Anterior cingulate cortex (tissue), 58 donors: ENCODE data around the gene GALR2.

ENCODE experiments used
- DNase-seq, 58 donors: peaks; one replicate each; lab custom pipeline; 2025; lab: John Stamatoyannopoulos, UW

The GALR2 gene

GRCh38 chr17:76091526-76092286, 17.1 kb downstream of the GALR2 start:
- peak in 2 of 58 donors; percentile 20 to 26 for DNase-seq

- peak in 2 of 58 donors; percentile 16 to 26 for DNase-seq
These were observed 18.2 kb downstream of the GALR2 start for GRCh38 chr17:76092526-76093413.

GRCh38 chr17:76094046-76094445, 19.5 kb downstream of the GALR2 start:
- no peak for DNase-seq

DNA sequence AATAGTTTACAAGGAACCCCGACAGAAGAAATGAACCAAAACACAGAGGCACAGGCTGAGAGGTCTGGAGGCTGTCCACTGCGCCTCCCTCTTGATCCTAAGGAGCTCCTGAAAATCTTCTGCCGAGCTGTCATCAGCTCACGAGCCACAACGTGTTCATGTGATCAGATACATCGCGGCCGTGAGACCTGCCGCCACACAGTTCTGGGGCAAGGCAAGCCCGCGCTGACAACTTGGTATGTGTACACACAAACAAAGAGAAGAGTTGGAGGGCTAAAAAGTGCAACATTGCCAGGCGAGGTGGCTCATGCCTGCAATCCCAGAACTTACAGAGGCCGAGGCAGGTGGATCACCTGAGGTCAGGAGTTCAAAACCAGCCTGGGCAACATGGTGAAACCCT, 21.4 kb downstream of the GALR2 start:
- DNase-seq = no peak

GRCh38 chr17:76097716-76098295, 23.2 kb downstream of the GALR2 start:
- DNase-seq = no peak

DNA sequence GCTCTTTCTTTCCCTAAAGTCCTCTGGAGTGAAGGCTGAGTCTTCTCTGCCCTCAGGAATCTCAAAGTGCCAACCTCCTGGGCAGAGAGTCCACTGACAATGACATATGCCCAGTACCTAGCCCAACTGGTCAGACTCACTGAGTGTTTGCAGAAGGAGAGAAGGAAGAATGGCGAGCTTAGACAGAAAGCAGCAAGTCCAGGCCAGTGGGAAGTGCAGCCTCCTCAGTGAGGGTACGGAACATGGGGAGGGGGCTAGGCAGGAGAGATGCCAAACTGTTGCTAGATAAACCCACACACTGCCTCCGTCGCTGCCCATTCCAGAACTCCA, 28.3 kb downstream of the GALR2 start:
- no peak for DNase-seq

- peak in 57 of 58 donors; percentile 71 to 93 (median 87) for DNase-seq
These were observed 28.9 kb downstream of the GALR2 start, which contains the start of gene EXOC7 for GRCh38 chr17:76103274-76104139. Gene EXOC7, minus strand, starts transcription at chr17:76103787. Its CDS starts 95 bp downstream, at chr17:76103692.

DNA sequence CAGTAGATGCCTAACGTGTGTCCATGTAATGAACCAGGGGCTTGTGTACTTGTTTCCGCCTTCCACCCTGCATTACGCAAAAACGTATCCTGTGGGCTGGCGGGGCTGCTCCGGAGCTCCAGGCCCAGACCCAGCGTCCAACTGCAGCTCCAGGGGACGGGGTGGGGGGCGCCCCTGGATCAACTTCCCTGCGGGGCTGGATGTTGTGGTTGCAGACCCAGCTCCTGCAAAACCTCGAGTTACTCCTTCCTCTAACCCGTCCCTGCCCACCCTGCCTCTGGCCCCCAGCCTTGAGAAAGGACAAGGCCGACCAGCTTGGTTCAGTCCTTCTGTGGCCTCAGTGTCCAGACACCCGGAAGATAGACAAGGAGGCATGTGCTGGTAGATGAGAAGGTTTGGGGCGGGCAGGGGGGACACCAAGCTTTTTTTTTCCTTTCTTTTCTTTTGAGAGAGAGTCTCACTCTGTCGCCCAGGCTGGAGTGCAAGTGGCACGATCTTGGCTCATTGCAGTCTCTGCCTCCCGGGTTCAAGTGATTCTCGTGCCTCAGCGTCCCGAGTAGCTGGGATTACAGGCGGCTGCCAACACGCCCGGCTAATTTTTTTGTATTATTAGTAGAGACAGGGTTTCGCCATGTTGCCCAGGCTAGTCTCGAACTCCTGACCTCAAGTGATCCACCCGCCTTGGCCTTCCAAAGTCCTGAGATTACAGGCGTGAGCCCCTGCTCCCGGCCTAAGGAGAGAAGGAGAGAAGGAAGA, 29.7 kb downstream of the GALR2 start:
- peak in 1 of 58 donors; percentile 61 for DNase-seq

GRCh38 chr17:76104896-76105231, 30.3 kb downstream of the GALR2 start:
- no peak for DNase-seq

GRCh38 chr17:76106703-76107102, 32.1 kb downstream of the GALR2 start:
- DNase-seq = no peak

DNA sequence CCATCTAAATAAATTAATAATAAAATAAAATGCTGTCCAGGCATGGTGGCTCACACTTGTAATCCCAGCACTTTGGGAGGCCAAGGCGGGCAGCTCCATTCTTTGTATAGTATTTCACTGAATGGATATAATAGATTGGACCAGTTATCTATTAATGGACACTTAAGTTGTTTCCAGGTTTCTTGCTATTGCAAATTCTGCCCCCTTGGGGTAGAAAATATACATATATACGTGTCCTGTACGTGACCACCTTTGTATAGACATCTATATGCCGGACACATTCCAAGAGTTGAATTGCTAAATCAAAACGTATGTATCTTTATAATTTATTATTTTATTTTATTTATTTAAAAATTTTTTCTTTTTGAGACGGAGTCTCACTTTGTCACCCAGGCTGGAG, 32.9 kb downstream of the GALR2 start:
- DNase-seq = no peak

DNA sequence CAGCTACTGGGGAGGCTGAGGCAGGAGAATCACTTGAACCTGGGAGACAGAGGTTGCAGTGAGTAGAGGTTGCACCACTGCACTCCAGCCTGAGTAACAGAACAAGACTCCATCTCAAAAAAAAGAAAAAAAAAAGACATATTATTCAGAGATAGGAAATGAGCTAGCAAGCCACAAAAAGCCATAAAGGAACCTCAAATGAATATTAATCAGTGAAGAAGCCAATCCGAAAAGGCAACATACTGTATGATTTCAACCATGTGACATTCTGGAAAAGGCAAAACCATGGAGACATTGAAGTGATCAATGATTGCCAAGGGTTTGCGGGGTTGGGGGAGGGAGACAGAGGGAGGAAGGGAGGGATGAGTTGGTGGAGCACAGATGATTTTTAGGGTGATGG, 37.4 kb downstream of the GALR2 start:
- DNase-seq = no peak

GRCh38 chr17:76115138-76115754, 40.7 kb downstream of the GALR2 start:
- DNase-seq = no peak

DNA sequence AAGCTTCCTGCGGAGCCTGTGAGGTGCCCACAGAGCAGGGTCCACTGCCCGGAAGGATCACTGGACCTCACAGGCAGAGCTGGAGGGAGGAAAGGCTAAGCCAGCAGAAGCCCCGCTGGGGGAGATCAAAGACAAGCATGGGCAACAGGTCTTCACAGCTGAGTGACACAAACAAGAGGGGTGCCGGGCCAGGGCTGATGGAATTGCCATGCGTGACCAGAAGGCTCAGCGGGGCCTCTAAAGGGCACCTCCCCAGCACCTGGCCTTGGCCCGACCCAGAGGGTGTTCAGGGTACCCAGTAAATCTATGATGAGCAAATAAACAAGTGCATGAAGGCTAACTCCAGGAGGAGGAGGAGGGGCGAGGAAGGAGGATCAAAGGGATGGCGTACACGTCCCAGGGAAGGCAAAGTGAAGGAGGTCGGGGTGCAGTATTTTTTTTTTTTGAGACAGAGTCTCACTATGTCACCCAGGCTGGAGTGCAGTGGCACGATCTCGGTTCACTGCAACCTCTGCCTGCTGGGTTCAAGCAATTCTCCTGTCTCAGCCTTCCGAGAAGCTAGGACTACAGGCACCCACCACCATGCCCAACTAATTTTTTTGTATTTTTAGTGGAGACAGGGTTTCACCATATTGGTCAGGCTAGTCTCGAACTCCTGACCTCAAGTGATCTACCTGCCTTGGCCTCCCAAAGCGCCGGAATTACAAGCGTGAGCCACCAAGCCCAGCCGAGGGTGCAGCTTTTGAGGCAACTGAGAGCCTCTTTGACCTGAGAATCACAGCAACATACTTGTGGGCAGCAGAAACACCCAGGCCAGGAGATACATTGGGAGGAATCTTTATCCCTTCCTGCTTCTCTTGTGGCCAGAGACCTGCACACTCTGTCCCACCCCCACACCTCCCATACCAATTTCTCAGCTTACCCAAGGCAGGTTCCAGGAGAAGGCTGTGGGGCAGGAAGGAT, 45.1 kb downstream of the GALR2 start:
- DNase-seq = no peak

DNA sequence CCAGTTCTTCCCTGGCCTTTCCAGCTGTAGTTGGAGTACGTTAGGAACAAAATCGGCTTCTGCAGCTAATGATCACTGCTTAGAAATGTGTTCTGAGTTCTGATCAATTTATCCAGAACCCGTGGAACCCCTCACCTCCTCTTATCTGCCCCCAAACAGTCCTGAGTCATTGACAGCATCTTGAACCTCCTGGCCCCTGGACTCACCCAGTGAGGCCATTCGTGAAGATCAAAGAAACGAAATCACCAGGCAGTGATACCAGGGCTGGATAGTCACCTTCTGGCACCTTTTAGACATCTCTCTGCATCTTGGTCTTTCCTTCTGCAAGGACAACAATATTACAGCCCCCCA, 46.1 kb downstream of the GALR2 start:
- DNase-seq = no peak

DNA sequence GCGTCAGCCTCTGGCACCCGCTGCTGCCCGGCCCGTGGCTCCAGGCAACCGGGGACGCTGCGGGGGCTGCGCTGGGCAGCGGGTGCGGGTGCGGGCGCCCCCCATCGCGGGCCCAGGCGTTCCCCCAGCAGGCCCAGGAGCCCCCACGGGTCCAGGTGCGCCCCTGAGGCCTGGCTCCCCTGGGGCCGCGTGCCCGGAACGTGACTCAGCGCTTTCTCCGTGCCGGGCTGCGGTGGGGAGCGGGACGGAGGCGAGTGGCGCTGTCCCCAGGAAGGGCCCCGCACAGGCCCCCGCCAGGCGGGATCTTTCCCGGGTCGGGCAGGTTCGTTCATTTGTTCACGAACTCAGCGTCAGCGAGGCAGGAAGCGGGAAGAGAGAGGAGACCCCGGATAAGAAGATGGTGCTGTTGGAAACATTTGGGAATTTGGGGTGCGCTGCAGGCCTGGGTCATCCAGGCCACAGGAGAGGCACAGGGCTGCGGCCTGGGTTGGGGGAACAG, 47.4 kb downstream of the GALR2 start:
- peak in 2 of 58 donors; percentile 20 to 27 for DNase-seq

- DNase-seq = no peak
These were observed 48.0 kb downstream of the GALR2 start for GRCh38 chr17:76122431-76123190.
